ENCODE results near the gene SGSM2. TPM values are rescaled to one million over a fixed set of nuclear protein-coding genes. Genes with fewer than 3 reads are reported as not detected.
A peak's percentile ranks its signal among the peaks of the same experiment; 100 is the strongest.

SGSM2 gene
- total and polyA plus RNA-seq, 9 donors, result 9.3 to 50.6 (median 42.4) TPM

GRCh38 chr17:2418572-2418971 lies 81.3 kb downstream of the SGSM2 start:
- Histone ChIP-seq H3K4me3 (no peak overlapping the region), H3K27me3 (no peaks in the 10 kb centered on the region), H3K27ac (peak overlapping the region in 1 of 2 donors; percentile 71), H3K4me1 (ENCODE audit: insufficient read depth) (peaks cover 11% of the 10 kb centered on the region), H3K36me3 (no peaks in the 10 kb centered on the region), H3K9me3 (no peaks in the 10 kb centered on the region)
- intact Hi-C loops (cut with DNase I), result loop anchor here in 1 of 4 donors (5.0 to 10.0 kb wide), 2 partner anchors 36 to 54 kb away; no protein-coding TSS in a partner anchor
- peak; percentile 48 to 66 (median 59) for DNase-seq
- WGBS, 3 donors, result 5 to 35% (median 6%) methylated on average over 7 of the region's 7 CpGs
- TF ChIP-seq CTCF (IDR thresholded peaks at IDR 0.05), result no peak
- TF ChIP-seq POLR2A (IDR thresholded peaks at IDR 0.05), result no peak
- no peak for TF ChIP-seq EP300 (IDR thresholded peaks at IDR 0.05)

GRCh38 chr17:2419486-2419885 lies 82.2 kb downstream of the SGSM2 start:
- H3K36me3 ChIP-seq, result no peaks in the 10 kb centered on the region
- intact Hi-C loops (cut with DNase I), result loop anchor here in 1 of 4 donors (5.0 to 10.0 kb wide), 2 partner anchors 37 to 55 kb away; no protein-coding TSS in a partner anchor
- 57 to 78% (median 58%) methylated on average over 6 of the region's 6 CpGs for WGBS, 3 donors
- H3K27ac ChIP-seq, result peak overlapping the region; percentile 0 to 71
- TF ChIP-seq POLR2A (IDR thresholded peaks at IDR 0.05) (no peak), EP300 (IDR thresholded peaks at IDR 0.05) (no peak), CTCF (IDR thresholded peaks at IDR 0.05) (no peak)
- no peaks in the 10 kb centered on the region for H3K9me3 ChIP-seq
- DNase-seq, result no peak
- H3K4me1 ChIP-seq (ENCODE audit: insufficient read depth), result peaks cover 11% of the 10 kb centered on the region
- no peak overlapping the region for H3K4me3 ChIP-seq
- no peaks in the 10 kb centered on the region for H3K27me3 ChIP-seq

GRCh38 chr17:2420176-2420575 lies 82.9 kb downstream of the SGSM2 start:
- H3K4me3 ChIP-seq, result no peak overlapping the region
- no peaks in the 10 kb centered on the region for H3K36me3 ChIP-seq
- no peaks in the 10 kb centered on the region for H3K9me3 ChIP-seq
- H3K4me1 ChIP-seq (ENCODE audit: insufficient read depth), result peaks cover 11% of the 10 kb centered on the region
- 45 to 61% (median 47%) methylated on average over 12 of the region's 12 CpGs for whole genome bisulfite sequencing, 3 donors
- TF ChIP-seq EP300 (IDR thresholded peaks at IDR 0.05), result no peak
- no peak for TF ChIP-seq POLR2A (IDR thresholded peaks at IDR 0.05)
- TF ChIP-seq CTCF (IDR thresholded peaks at IDR 0.05), result no peak
- intact Hi-C loops (cut with DNase I), result loop anchor here in 1 of 4 donors (5.0 kb wide), 1 partner anchor 92 kb away; the partner anchor contains the start of gene METTL16
- DNase-seq, result peak in 2 of 5 donors; percentile 38 to 46
- no peaks in the 10 kb centered on the region for H3K27me3 ChIP-seq
- H3K27ac ChIP-seq, result peak overlapping the region in 1 of 2 donors; percentile 26

- 24 to 55% (median 28%) methylated on average over 27 of the region's 27 CpGs for WGBS, 3 donors
- intact Hi-C loops (cut with DNase I), result loop anchor here in 1 of 4 donors (5.0 kb wide), 1 partner anchor 91 kb away; the partner anchor contains the start of gene METTL16
- no peak for TF ChIP-seq POLR2A (IDR thresholded peaks at IDR 0.05)
- no peak for TF ChIP-seq EP300 (IDR thresholded peaks at IDR 0.05)
- TF ChIP-seq CTCF (IDR thresholded peaks at IDR 0.05), result no peak
Observed at GRCh38 chr17:2421315-2422147, 84.2 kb downstream of the SGSM2 start.

More at GRCh38 chr17:2421315-2422147, 84.2 kb downstream of the SGSM2 start:
- peak overlapping the region in 1 of 2 donors; percentile 26 for H3K27ac ChIP-seq
- no peak overlapping the region for H3K4me3 ChIP-seq
- H3K36me3 ChIP-seq, result no peaks in the 10 kb centered on the region
- H3K4me1 ChIP-seq (ENCODE audit: insufficient read depth), result peaks cover 11% of the 10 kb centered on the region
- H3K27me3 ChIP-seq, result no peaks in the 10 kb centered on the region
- H3K9me3 ChIP-seq, result no peaks in the 10 kb centered on the region
- DNase-seq, result peak in 4 of 5 donors; percentile 57 to 66 (median 59)
